SK-N-MC (cell line): ENCODE measurements around the gene DGKB.
A peak's percentile ranks its signal among the peaks of the same experiment; 100 is the strongest.

Experiments used
- DNase-seq: peaks from one replicate; pipeline ENCODE4 v3.0.0-alpha.2; 2011; ENCODE audit warnings: low read depth, low spot score
- H3K27ac ChIP-seq: fragments of 200-600 bp; sonication (generic); 2 replicates; pipeline ENCODE4 v1.5.1; 2016; ENCODE audit warnings: mixed run types
- H3K36me3 ChIP-seq: fragments of 200-600 bp; sonication (generic); 2 replicates; pipeline ENCODE4 v1.6.1; 2017; ENCODE audit warnings: antibody characterized with exemption, low read length, mixed read lengths; ENCODE audit not compliant: insufficient read depth
- H3K4me3 ChIP-seq: fragments of 200-600 bp; sonication (generic); 2 replicates; pipeline ENCODE4 v1.5.1; 2016
- H3K9ac ChIP-seq: fragments of 200-600 bp; sonication (generic); 2 replicates; pipeline ENCODE4 v1.8.0; 2017; ENCODE audit warnings: mixed run types, mixed read lengths; ENCODE audit not compliant: insufficient read length
- H3K9me3 ChIP-seq: fragments of 200-600 bp; sonication (generic); 2 replicates; pipeline ENCODE4 v1.6.1; 2017; ENCODE audit warnings: low read depth, mild to moderate bottlenecking, antibody characterized with exemption, low read length, moderate library complexity, mixed read lengths
- EZH2 ChIP-seq: fragments of 200-600 bp; sonication (generic); IDR thresholded peaks from one replicate; pipeline ENCODE4 v1.6.1; 2017; ENCODE audit warnings: antibody characterized with exemption
- FOXP2 ChIP-seq: optimal IDR thresholded peaks from 2 replicates; pipeline ENCODE3; 2011; ENCODE audit warnings: mild to moderate bottlenecking, moderate library complexity; ENCODE audit not compliant: insufficient read depth; ENCODE audit errors: extremely low read length, control extremely low read depth
- POLR2AphosphoS5 ChIP-seq: IDR thresholded peaks from 2 replicates; pipeline ENCODE4 v1.6.1; 2012; ENCODE audit warnings: mild to moderate bottlenecking, low read depth, low read length, borderline replicate concordance

Gene DGKB

DNA sequence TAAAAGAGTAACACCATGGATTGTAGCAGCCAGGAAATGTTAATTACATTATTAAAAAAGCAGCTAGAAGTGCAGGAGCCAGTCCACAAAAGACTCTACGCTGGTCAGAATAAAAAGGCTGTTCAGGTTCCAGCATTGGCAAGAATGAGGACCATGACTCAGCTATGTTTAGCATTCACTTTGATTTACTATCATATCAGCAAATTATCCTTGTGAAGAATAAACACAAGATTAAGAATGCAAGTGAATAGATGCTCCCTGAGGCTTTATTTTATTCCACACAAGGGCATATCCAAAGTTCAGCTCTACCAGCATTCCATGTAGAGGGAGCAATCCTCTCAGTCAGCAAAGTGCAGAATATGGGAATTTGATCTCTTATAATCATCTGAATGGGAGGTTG lies 13.6 kb downstream of the DGKB start:
- no peak for DNase-seq
- Histone ChIP-seq H3K9me3 (no peaks in the 10 kb centered on the region), H3K27ac (0 out of 2 replicates have a peak overlapping the region, but pooled peaks have one; percentile 0), H3K4me3 (no peak overlapping the region), H3K9ac (no peak overlapping the region), H3K36me3 (no peaks in the 10 kb centered on the region)
- TF ChIP-seq FOXP2 (no peak), EZH2 (no peak), POLR2AphosphoS5 (no peak)

DNA sequence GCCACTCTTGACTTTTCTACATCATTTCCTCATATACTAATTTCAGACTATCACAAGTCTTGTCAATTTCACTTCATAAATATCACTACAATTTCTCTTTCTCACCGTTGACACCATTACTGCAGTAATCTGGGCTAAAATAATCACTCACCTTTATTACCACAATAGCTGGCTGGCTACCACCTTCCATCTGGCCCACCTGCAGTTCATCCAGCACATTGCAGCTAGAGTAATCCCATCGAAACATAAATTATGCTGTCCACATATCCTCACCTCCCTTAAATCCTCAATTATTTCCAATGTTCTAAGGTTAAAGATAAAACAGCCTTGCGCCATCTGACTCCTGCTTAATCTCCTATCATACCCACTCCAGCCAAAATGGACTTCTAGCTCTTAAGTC lies 16.0 kb downstream of the DGKB start:
- no peak for TF ChIP-seq EZH2
- TF ChIP-seq FOXP2: no peak
- TF ChIP-seq POLR2AphosphoS5: no peak

DNA sequence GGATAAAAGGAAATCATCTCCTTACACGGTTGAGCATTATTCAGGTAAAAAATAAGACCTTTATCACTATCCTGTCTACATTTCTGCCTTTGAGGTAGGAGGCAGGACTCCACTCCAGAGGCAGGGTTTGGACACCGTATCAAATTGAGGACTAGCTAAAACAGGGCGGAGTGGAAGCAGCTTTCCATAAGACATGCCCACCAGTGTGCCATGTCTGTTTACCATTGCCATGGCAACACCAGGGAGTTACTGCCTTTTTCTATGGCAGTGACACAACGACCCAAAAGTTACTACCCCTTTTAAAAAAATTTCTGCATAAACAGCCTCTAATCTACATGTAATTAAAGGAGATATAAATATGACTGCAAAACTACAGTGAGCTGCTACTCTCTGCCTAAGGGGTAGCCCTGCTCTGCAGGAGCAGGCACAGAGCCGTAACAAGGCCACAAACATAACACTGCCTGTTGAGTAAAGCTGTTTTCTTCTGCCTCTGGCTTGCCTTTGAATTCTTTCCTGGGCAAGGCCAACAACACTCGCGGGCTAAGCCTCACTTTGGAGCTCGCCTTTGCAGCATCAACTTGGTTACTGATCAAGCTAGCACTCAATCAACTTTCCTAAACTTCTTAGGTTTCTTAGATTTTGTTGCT lies 26.5 kb downstream of the DGKB start:
- DNase-seq: no peak
- Histone ChIP-seq H3K4me3 (no peak overlapping the region), H3K36me3 (no peaks in the 10 kb centered on the region), H3K9me3 (no peaks in the 10 kb centered on the region), H3K27ac (no peak overlapping the region), H3K9ac (no peak overlapping the region)
- no peak for TF ChIP-seq FOXP2
- no peak for TF ChIP-seq POLR2AphosphoS5
- TF ChIP-seq EZH2: no peak

More for the DNA sequence above, 16.0 kb downstream of the DGKB start:
- Histone ChIP-seq H3K9ac (no peak overlapping the region), H3K4me3 (no peak overlapping the region), H3K9me3 (no peaks in the 10 kb centered on the region), H3K27ac (no peak overlapping the region), H3K36me3 (no peaks in the 10 kb centered on the region)
- DNase-seq: no peak

DNA sequence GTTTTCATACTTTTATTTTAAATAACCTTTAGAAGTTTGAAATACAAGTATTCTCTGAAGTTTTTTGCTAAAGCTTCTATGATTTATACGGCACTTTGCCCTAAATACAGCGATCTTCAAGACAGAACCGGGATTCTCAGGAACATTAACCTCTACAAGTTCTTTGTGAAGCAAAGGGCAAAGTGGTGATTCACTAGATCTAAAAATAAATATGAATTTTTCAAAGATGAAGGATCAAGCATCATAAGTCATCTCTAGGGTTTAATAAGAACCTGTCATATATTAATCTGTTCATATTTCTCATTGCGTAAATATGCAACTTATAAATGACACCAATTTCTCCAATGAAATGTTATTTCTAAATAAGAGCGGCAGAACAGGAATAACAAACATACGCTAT lies 30.7 kb downstream of the DGKB start:
- H3K27ac ChIP-seq: no peak overlapping the region
- H3K36me3 ChIP-seq: no peaks in the 10 kb centered on the region
- no peak for DNase-seq
- H3K4me3 ChIP-seq: no peak overlapping the region
- TF ChIP-seq EZH2 (no peak), POLR2AphosphoS5 (no peak), FOXP2 (no peak)
- H3K9ac ChIP-seq: no peak overlapping the region
- no peaks in the 10 kb centered on the region for H3K9me3 ChIP-seq

DNA sequence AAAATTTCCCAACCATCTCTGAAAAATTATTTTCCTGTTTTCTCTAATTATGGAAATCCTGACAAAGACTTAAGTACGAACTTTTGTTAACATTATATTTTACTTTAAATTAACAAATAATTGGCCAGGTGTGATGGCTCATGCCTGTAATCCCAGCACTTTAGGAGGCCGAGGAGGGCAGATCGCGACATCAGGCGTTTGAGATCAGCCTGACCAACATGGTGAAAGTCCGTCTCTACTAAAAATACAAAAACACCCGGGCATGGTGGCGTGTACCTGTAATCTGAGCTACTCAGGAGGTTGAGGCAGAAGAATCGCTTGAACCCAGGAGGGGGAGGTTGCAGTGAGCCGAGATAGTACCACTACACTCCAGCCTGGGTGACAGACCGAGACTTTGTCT lies 32.2 kb downstream of the DGKB start:
- no peak for DNase-seq
- no peak overlapping the region for H3K9ac ChIP-seq
- no peaks in the 10 kb centered on the region for H3K9me3 ChIP-seq
- no peak overlapping the region for H3K4me3 ChIP-seq
- no peak overlapping the region for H3K27ac ChIP-seq
- H3K36me3 ChIP-seq: no peaks in the 10 kb centered on the region
- TF ChIP-seq FOXP2 (no peak), EZH2 (no peak), POLR2AphosphoS5 (no peak)

DNA sequence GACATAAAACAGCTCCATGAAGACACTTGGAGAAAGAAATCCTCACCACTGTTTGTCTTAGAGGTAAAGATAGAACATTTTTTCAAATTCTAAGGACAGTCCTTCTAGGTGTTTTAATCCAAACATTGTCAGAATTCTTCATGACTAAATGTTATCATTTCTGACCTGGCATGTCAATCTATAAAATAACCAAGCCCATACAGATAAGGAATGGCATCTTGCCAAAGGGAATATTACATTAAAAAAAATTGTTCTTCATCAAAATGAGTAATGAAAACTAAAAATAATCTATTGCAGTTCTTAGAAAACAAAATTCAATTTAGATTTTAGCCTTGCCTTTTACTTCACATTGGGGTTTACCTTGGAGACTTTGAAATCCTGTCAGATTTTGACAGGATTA lies 33.6 kb downstream of the DGKB start:
- TF ChIP-seq EZH2 (no peak), POLR2AphosphoS5 (no peak), FOXP2 (no peak)
- no peak overlapping the region for H3K9ac ChIP-seq
- no peak overlapping the region for H3K27ac ChIP-seq
- DNase-seq: no peak
- H3K36me3 ChIP-seq: no peaks in the 10 kb centered on the region
- H3K9me3 ChIP-seq: no peaks in the 10 kb centered on the region
- no peak overlapping the region for H3K4me3 ChIP-seq

DNA sequence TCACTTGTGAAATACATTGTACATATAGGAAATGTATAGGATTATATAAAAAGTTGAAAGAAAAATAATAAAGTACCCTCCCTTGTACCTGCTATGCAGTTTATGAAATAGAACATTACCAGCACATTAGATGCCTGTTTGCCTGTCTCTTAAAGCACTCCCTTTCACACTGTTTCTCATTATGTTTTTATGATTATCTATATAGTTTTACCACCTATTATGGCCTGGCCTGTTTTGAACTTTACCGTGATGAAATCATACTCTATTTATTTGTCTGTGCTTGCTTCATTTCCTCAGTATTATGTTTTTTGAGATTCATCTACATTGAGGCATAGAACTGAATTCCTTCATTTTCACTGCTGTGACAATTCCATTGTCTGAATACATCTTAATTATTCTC lies 41.1 kb downstream of the DGKB start:
- H3K36me3 ChIP-seq: no peaks in the 10 kb centered on the region
- TF ChIP-seq POLR2AphosphoS5 (no peak), EZH2 (no peak), FOXP2 (no peak)
- no peak for DNase-seq
- no peak overlapping the region for H3K9ac ChIP-seq
- no peaks in the 10 kb centered on the region for H3K9me3 ChIP-seq
- no peak overlapping the region for H3K27ac ChIP-seq
- no peak overlapping the region for H3K4me3 ChIP-seq

DNA sequence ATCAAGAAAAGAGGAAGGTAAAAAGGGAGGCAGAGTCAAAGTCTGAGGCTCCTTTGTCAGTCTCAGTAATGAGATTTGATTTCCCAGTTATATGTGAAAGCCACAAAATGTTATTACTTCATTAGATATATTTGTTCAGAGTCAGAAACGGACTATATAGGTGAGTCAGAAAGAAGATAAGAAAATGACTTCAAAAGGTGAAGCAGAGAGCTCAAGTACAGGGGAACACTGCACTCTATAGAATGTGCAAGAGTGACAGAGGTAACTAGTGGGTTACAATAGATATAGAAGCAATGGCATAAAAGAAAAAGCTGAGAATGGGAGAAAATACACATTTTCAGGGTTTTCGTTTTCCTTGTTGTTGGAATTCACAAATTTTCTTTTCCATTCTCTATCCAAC lies 43.3 kb downstream of the DGKB start:
- no peak overlapping the region for H3K4me3 ChIP-seq

DNA sequence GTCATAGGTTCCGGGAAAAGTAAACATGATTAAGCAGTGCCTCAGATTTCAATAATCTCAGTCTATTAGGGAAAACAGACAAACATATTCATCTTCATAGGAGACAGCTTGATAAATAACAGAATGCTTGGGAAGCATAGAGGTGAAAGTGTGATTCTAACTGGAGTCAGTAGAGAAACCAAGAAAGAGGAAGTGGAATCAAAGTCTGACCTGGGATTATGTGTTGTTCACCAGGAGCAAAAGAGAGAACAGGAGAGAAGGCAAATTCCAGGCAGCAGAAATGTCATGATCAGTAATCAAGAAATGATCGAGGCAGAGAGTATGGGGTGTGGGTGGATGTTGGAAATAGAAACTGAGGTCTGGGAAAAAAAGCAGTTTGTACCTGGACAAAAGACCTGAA lies 43.7 kb downstream of the DGKB start:
- peaks cover 3% of the 10 kb centered on the region; the same call in 1 of the 2 replicates for H3K9me3 ChIP-seq
- no peaks in the 10 kb centered on the region for H3K36me3 ChIP-seq
- TF ChIP-seq EZH2 (no peak), FOXP2 (no peak)
- no peak for DNase-seq
- H3K27ac ChIP-seq: no peak overlapping the region
- H3K9ac ChIP-seq: no peak overlapping the region
- H3K4me3 ChIP-seq: no peak overlapping the region

More for the DNA sequence above, 43.3 kb downstream of the DGKB start:
- peaks cover 3% of the 10 kb centered on the region; the same call in 1 of the 2 replicates for H3K9me3 ChIP-seq
- no peak for DNase-seq
- no peak overlapping the region for H3K27ac ChIP-seq
- no peak overlapping the region for H3K9ac ChIP-seq
- TF ChIP-seq EZH2 (no peak), FOXP2 (no peak), POLR2AphosphoS5 (no peak)
- no peaks in the 10 kb centered on the region for H3K36me3 ChIP-seq
